ENCODE data around the gene CYP3A4.
"Not testable (repeated sequence)": the region's sequence is repeated elsewhere in the genome, so short reads cannot be mapped to it uniquely, and the experiment has no call there.

CYP3A4 gene

DNA sequence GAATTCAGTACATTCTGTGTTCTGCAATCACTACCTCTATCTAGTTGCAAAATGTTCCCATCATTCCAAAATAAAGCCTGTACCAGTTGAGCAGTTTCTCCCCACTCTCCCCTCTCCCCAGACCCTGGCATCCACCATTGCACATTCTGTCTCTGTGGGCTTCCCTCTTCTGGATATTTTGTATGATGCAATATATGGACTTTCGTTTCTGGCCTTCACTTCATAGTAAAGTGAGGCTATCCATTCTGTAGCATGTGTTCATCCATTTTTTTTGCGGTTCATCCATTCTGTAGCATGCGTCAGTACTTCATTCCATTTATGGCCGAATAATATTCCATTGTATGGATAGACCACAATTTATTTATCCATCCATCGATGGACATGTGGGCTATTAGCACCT lies 9.5 kb upstream of the CYP3A4 start:
- in situ Hi-C loops (cut with MboI; ENCODE audit: low sequenced_read_pairs), result no loop called here

DNA sequence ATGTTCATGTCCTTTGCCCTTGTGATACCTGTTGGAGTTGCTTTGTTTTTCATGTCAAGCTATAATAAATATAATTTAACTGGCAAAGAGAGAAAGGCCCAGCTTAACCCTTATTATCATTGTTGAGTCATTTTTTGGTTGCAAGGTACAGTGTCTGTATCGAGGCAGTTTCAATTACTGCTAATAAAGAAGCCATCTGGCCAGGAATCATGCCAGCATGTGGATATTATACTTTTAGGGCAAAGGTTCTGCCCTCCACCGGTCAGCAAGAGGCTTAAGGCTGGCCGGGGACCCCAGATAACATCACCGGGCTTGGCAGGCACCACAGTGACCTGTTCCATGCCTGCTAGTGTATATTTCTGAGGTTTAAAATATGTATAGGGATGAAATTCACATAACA lies 9.0 kb upstream of the CYP3A4 start:
- in situ Hi-C loops (cut with MboI; ENCODE audit: low sequenced_read_pairs), result no loop called here

DNA sequence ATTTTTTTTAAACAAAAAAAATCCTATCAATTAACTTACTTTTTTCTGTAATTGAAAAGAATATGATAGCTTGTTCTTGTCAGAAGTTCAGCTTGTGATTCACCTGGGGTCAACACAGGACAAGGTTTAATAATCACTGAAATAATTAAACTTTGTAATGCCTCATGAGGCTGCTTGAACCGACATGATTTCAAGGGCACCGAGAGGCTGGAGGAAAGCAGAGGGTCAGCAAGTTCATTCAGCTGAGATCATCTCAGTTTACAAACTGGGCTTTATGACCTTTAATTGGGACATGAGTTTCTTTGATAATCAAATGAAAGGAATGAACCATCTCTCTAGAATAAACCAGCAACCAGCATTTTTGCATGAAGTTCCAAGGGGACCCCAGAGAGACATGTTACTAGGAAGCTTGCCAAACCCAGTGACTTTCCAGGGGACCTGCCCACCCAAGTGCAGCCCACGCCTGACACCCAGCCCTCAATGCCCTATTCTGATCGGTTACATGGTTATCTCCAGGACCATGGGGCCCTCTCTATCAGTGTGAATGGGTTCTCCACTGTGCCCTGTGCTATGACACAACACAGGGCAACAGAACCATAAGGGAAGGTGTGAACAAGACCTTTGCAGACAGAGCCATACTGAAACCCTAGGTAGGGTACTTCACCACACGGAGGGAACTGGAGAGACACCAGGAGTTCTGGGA lies 7.8 kb upstream of the CYP3A4 start:
- in situ Hi-C loops (cut with MboI; ENCODE audit: low sequenced_read_pairs), result no loop called here

- in situ Hi-C loops (cut with MboI; ENCODE audit: low sequenced_read_pairs), result no loop called here
Observed at GRCh38 chr7:99791021-99791420, 7.0 kb upstream of the CYP3A4 start.

- in situ Hi-C loops (cut with MboI; ENCODE audit: low sequenced_read_pairs), result no loop called here
Observed at GRCh38 chr7:99790407-99790806, 6.4 kb upstream of the CYP3A4 start.

DNA sequence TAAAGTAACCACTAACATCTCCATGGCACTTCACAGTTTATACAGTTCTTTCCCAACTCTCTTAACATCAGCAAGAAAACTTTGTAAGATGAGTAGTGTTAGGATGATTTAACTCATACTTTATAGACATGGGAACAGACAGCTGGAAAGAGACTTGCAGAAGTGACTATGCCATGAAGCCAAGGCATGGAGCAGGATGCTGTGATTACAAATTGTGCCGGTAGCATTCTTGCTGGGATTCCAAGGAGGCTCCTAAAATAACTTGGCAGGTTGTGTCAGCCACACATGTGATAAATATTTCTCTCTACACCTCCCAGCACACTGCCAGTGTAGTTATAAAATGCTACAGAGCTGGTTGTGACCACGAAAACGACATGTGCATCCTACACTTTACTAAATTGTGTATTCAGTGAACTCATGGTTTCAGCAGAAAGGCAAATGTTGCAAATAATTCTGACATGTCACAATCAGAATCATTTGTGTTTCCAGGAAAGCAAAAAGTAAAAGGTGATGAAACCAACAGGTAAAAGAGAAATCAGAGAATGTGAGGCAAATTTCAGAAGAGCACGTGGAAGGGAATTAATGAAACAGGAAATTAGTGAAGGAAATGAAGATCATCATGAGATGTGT lies 5.6 kb upstream of the CYP3A4 start:
- in situ Hi-C loops (cut with MboI; ENCODE audit: low sequenced_read_pairs), result no loop called here

DNA sequence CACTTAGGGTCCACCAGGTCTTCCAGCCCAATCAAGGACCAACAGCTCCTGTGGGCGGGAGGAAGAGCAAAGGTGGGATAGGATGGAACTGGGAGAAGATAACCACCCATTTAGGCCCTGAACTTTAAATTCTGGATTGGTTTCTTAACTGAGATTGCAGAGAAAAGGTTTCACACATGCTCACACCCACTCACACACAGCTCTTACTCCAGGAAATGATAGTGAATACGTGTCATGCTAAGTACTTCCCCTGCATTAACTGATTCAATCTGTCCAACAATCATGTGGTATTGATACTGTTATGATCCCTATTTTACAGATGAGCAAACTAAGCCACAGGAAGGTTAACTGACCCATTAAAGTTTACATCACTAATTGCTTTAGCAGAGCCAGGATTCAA lies 4.6 kb upstream of the CYP3A4 start:
- in situ Hi-C loops (cut with MboI; ENCODE audit: low sequenced_read_pairs), result no loop called here

DNA sequence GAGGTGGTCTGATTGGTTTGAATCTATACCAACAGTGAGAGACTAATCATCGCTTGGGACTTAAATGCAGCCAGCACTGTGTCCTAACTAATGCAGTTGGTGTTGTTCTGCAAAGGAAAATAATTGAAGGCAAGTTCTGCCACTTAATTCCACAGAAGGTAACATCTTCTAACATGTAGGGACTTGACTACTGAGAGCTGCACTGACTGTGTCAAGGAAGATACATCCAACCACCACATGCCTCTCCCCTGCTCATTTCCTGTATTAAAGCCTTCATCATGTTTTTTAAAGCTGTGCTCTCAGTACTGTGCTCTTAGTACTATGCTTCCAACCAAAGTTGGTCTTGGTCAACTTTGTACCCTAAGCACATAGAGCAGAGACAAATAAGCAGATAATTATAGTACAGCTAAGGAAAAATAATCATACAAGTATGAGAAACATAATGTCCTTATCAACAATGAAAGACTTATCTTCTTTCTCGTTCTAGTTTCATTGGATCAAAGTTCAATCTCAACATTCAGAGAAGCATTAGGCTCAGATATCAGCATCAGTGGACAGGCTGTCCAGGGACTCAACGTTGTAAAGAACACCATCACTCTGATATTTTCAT lies 2.8 kb upstream of the CYP3A4 start:
- in situ Hi-C loops (cut with MboI; ENCODE audit: low sequenced_read_pairs), result no loop called here

GRCh38 chr7:99785654-99786053 lies 1.7 kb upstream of the CYP3A4 start:
- in situ Hi-C loops (cut with MboI; ENCODE audit: low sequenced_read_pairs), result not testable (repeated sequence)

DNA sequence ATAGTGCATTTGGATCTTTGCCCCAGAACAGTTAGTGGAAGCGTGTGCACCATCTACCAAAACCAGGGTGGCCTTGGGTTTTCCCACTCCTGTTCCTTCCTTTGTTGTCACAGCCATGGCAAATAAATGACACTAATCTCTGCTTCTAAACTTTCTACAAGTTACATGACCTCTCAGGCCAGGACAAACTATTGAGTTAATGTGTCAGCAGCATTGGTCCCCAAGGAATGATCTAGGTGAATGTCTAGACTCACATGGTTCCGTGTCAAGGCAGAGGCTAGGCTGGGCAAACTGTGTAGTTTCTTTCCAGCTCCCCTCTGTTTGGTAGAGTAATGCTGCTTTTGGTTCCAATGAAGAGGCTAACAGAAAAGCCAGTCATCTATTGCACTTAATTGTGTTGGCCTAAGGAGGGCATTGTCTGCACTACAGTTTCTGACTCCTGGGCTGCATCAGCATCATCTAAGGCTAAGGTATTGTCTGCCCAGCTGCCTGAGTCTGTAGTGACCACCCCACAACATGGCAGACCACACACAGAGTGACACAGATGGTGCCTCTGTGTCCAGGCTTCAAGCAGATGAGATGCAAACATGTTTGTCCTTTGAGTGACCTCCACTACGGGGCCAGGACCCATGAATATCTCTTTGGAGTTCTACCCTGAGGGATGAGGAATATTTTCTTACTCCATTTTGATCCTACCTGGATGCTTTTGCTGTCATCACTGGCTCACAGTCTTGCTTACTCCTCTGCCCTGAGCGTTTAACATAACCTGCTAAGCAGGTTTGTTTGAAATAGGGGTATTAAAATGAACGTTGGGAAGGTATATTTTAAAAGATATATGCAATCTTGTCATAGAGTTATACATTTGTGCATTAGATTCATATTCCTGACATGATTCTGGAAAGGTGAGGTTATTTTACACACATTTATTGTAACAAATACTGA lies 1.7 kb downstream of the CYP3A4 start:
- in situ Hi-C loops (cut with MboI; ENCODE audit: low sequenced_read_pairs), result no loop called here

DNA sequence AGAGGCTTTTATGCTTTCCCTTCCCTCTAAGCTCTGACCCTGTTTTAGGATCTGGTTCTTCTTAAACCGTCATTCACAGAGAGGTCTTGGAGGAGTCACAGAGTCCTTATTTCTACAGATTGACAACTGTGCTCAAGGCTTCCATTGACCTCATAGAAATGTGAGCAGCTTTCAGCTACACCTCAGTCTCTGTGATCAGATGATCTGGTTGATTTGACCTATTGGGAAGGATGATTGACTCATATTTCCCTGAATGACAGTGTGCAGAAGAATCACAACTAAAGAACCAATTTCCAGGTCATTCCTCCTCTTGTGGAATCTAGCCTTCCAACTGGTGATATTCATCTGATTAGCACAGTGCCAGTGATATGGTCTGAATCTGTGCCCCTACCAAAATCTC lies 3.4 kb downstream of the CYP3A4 start:
- in situ Hi-C loops (cut with MboI; ENCODE audit: low sequenced_read_pairs), result no loop called here

DNA sequence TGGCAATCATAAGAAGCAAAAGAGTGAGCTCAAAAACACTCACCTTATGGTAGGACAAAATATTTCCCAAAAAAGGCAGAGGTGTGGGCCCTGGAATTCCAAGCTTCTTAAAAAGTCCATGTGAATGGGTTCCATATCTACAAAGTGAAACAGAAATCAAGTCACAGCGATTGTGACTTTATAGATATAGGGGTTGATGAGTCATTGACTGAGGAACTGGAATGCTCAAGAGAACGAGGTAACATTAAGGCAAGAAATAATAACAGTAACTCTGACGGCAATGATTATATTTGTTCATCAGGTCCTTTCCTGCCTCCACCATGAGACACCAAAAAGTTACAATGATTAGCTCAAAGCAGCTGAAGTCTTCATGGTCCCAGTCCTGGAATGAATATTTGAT lies 4.0 kb downstream of the CYP3A4 start:
- in situ Hi-C loops (cut with MboI; ENCODE audit: low sequenced_read_pairs), result no loop called here

DNA sequence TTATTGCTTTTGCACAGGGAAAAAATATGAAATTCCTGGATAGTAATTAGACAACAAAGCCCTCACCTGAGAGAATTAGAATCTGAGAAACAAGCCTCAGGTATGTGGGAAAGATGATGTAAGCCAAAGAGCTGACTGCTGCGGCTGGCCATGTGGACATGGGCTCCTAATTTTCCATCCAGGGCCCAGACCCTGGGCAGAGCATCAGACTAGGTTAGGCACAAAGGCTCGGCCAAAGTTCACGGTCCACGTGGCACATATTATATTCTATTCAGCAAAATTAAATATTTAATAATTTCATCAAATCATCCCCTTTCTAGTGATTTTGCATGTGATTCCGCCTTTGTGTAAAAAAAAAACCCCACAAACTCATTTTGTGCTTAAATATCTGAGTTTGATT lies 5.1 kb downstream of the CYP3A4 start:
- in situ Hi-C loops (cut with MboI; ENCODE audit: low sequenced_read_pairs), result no loop called here

GRCh38 chr7:99773395-99773794 lies 10.6 kb downstream of the CYP3A4 start:
- in situ Hi-C loops (cut with MboI; ENCODE audit: low sequenced_read_pairs), result not testable (repeated sequence)

DNA sequence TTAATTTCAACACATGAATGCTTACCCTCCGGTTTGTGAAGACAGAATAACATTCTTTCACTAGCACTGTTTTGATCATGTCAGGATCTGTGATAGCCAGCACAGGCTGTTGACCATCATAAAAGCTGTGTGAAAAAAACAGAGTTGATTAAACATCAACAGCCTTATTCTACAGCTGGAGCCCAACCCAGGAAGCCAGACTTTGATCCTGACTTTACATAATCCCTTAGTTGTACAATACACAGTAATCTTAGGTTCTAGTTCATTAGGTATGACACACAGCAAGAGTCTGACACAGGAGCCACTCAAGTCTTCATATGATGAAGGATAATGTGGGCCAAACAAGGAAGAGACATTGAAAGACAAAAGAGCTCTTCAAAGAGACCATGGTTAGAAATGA lies 11.4 kb downstream of the CYP3A4 start:
- in situ Hi-C loops (cut with MboI; ENCODE audit: low sequenced_read_pairs), result no loop called here

- in situ Hi-C loops (cut with MboI; ENCODE audit: low sequenced_read_pairs), result not testable (repeated sequence)
Observed at GRCh38 chr7:99769494-99769893, 14.5 kb downstream of the CYP3A4 start.

GRCh38 chr7:99768471-99768870 lies 15.5 kb downstream of the CYP3A4 start:
- in situ Hi-C loops (cut with MboI; ENCODE audit: low sequenced_read_pairs), result no loop called here

- in situ Hi-C loops (cut with MboI; ENCODE audit: low sequenced_read_pairs), result no loop called here
Observed at GRCh38 chr7:99767662-99768061, 16.3 kb downstream of the CYP3A4 start.

DNA sequence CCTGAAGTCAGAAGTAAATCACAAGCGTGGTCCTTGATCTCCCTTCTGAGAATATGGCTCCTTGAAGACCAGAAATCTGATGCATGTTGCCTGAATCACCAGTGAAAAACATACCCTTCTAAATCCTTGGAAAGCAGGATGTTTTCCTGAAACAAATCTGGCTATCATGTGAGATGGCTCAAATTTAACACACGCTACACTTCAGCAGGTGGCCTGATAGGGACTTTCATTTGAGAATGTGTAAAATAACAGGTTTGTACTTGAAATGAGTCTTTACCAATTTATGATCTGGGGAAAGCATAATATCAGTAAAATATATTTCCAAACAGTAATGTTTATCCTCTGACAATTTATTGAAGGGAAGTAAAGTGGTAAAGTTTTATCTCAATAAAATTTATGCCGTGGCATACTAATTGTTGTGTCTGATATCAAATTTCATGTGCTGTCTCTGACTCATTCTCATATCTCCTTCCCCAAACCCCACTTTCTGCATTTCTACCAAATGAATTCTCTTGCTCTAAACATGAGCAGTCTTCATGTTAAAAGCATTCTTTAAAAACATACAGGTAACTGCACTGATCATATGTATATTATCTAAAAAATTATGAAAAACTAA lies 17.4 kb downstream of the CYP3A4 start:
- in situ Hi-C loops (cut with MboI; ENCODE audit: low sequenced_read_pairs), result no loop called here

DNA sequence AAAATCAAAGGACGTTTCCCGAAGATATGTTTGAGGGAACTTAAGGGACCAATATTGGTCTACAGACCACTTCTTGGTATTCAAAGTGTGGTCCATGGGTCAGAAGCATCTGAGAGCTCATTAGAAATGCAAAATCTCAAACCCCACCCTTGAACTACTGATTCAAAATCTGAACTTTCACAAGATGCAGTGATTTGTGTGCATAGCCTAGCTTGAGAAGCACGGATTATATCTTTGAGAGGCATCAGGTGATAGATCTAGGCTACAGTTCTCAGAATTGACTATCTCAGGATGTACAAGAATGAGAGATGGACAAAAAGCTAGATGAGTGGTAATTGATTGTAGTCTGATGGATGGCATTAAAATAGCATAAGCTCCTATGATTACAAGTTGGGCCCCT lies 19.5 kb downstream of the CYP3A4 start:
- in situ Hi-C loops (cut with MboI; ENCODE audit: low sequenced_read_pairs), result no loop called here

All from HL-60/S4 treated with phorbol 12-myristate 13-acetate at 8.2 ng/mL for 4 days and 3 days (cell line).